ENCODE data around the gene GRIA4. TPM values are rescaled to one million over a fixed set of nuclear protein-coding genes. Genes with fewer than 3 reads are reported as not detected.

Gene GRIA4
- total and polyA plus RNA-seq, 7 donors = 0.03 to 0.17 (median 0.06) TPM; not detected in 4

DNA sequence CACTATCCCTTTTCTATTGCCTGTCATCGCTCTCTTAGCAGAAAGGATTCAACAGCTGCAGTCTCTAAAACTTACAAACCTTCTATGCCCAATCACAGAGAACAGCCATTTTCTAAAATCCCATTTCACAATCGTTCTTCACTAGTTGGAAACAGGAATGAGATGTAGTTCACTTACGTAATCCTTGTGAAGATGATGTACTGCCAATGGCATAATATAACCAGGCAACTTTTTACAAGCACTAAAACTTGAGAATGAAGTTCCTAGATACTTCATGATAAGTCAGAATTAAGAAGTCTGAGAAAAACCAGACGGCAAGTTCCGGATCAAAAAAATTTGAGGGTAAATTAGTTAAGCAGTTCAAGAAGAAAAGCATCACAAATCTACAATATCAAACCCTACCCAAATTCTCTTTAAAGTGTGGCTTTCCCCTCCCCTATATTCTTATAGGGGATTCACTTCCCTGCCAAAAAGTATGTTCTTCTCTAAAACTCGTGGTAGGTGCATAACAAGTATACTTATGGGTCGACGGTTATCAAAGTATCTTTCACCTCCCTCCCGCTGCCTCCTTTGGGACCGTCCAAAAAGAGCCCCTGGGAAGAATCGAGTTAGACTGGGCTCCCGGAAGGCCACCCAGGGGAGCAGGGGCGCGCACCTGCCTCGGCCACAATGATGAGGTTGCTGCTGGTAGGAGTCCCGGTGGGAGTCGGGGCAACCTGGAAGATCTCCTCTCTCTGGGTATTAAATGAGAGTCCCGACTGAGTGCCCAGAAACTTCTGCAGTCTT, 411.5 kb downstream of the GRIA4 start:
- 12 to 15% (median 12%) methylated on average over 18 of the region's 18 CpGs for WGBS, 3 donors
- no peaks in the 10 kb centered on the region for H3K9me3 ChIP-seq
- peaks cover 0 to 2% (median 0%) of the 10 kb centered on the region in 3 donors for H3K27me3 ChIP-seq (ENCODE audit: insufficient read depth in 3 of 3, low read length in 2 of 3)
- ATAC-seq = peak in 2 of 4 donors; percentile 1 to 64
- peak overlapping the region; percentile 95 for H3K4me3 ChIP-seq
- TF ChIP-seq, protein P1, sequence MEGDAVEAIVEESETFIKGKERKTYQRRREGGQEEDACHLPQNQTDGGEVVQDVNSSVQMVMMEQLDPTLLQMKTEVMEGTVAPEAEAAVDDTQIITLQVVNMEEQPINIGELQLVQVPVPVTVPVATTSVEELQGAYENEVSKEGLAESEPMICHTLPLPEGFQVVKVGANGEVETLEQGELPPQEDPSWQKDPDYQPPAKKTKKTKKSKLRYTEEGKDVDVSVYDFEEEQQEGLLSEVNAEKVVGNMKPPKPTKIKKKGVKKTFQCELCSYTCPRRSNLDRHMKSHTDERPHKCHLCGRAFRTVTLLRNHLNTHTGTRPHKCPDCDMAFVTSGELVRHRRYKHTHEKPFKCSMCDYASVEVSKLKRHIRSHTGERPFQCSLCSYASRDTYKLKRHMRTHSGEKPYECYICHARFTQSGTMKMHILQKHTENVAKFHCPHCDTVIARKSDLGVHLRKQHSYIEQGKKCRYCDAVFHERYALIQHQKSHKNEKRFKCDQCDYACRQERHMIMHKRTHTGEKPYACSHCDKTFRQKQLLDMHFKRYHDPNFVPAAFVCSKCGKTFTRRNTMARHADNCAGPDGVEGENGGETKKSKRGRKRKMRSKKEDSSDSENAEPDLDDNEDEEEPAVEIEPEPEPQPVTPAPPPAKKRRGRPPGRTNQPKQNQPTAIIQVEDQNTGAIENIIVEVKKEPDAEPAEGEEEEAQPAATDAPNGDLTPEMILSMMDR (IDR thresholded peaks at IDR 0.05) = no peak
- peak overlapping the region; percentile 75 for H3K27ac ChIP-seq
- DNase-seq = no peak
- H3K4me1 ChIP-seq = peaks cover 22% of the 10 kb centered on the region
- intact Hi-C loops (cut with DNase I) = no loop called here
- H3K36me3 ChIP-seq (ENCODE audit: insufficient read depth in 1 of 2, low read depth in 1 of 2) = no peaks in the 10 kb centered on the region

- H3K27ac ChIP-seq = peak within 1 kb of the TSS; percentile 75
- DNase-seq = peak; percentile 100
- no peaks in the 10 kb centered on the region for H3K9me3 ChIP-seq
- peaks cover 22% of the 10 kb centered on the region for H3K4me1 ChIP-seq
- H3K27me3 ChIP-seq (ENCODE audit: insufficient read depth in 3 of 3, low read length in 2 of 3) = peaks cover 0 to 2% (median 0%) of the 10 kb centered on the region in 3 donors
- ATAC-seq = peak; percentile 97 to 99 (median 98)
- H3K4me3 ChIP-seq = peak within 1 kb of the TSS; percentile 95
- no peaks in the 10 kb centered on the region for H3K36me3 ChIP-seq (ENCODE audit: insufficient read depth in 1 of 2, low read depth in 1 of 2)
- WGBS, 3 donors = 1 to 2% (median 1%) methylated on average over 43 to 48 of the region's 48 CpGs
- TF ChIP-seq, protein P1 (IDR thresholded peaks at IDR 0.05) = no peak
- intact Hi-C loops (cut with DNase I) = loop anchor here (2.0 kb wide), 1 partner anchor 55 kb away; the partner anchor contains the start of genes AASDHPPT (in 2 of the 2) and KBTBD3 (in 2 of the 2)
Observed at GRCh38 chr11:106021967-106022794, 412.3 kb downstream of the GRIA4 start, which contains the start of gene MSANTD4. TSS of gene MSANTD4 (minus strand) at chr11:106022240. CDS start at chr11:106010917, 11,323 bp downstream.

DNA sequence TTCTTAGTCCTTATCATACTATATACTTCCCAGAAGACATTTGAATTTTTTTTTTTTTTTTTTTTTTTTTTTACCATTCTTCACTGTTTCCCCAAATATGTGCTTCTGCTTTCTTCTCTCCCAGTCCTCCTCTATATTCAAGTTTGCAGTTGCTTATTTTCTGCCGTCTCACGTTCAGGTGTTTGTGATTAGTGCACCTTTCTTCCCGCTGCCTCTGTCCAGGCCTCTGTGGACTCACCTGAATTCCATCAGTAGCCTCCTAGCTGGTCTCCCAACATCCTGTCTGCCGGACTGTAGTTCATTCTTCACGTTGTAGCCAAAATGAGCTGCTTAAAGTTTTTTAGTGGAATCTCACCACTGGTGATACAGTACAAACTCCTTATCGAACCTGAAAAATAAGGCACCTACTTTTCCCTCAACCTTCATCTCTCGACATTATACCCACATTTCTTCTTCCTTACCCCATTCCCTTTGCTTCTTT, 413.0 kb downstream of the GRIA4 start:
- Histone ChIP-seq H3K36me3 (ENCODE audit: insufficient read depth in 1 of 2, low read depth in 1 of 2) (no peaks in the 10 kb centered on the region), H3K4me3 (peak overlapping the region; percentile 95), H3K27me3 (ENCODE audit: insufficient read depth in 3 of 3, low read length in 2 of 3) (peaks cover 0 to 2% (median 0%) of the 10 kb centered on the region in 3 donors), H3K4me1 (peaks cover 22% of the 10 kb centered on the region), H3K9me3 (no peaks in the 10 kb centered on the region), H3K27ac (peak overlapping the region; percentile 75)
- DNase-seq (no peak), ATAC-seq (no peak)
- WGBS, 3 donors = 87 to 93% (median 92%) methylated on average over 7 of the region's 7 CpGs
- TF ChIP-seq, protein P1 (IDR thresholded peaks at IDR 0.05) = no peak
- intact Hi-C loops (cut with DNase I) = loop anchor here (2.0 kb wide), 1 partner anchor 54 kb away; the partner anchor contains the start of genes AASDHPPT (in 2 of the 2) and KBTBD3 (in 2 of the 2)

GRCh38 chr11:106030609-106031008, 420.7 kb downstream of the GRIA4 start:
- Histone ChIP-seq H3K36me3 (ENCODE audit: insufficient read depth in 1 of 2, low read depth in 1 of 2) (no peaks in the 10 kb centered on the region), H3K4me1 (no peaks in the 10 kb centered on the region), H3K27ac (no peak overlapping the region), H3K27me3 (ENCODE audit: insufficient read depth in 3 of 3, low read length in 2 of 3) (peaks cover 0 to 6% (median under 1%) of the 10 kb centered on the region in 3 donors), H3K9me3 (no peaks in the 10 kb centered on the region), H3K4me3 (no peak overlapping the region)
- WGBS, 3 donors = 63 to 83% (median 79%) methylated on average over 4 of the region's 4 CpGs
- intact Hi-C loops (cut with DNase I) = no loop called here
- TF ChIP-seq, protein P1 (IDR thresholded peaks at IDR 0.05) = no peak
- DNase-seq (no peak), ATAC-seq (no peak)

All from psoas muscle (tissue), 8 donors.